Measurements from ENCODE around the gene PRG3.
"Not testable (repeated sequence)": the region's sequence is repeated elsewhere in the genome, so short reads cannot be mapped to it uniquely, and the experiment has no call there.

Gene PRG3

GRCh38 chr11:57408771-57409170 lies 27.8 kb upstream of the PRG3 start:
- DNase-seq (ENCODE audit: low read depth), result no peak

GRCh38 chr11:57407941-57408475 lies 27.1 kb upstream of the PRG3 start:
- DNase-seq (ENCODE audit: low read depth), result no peak

GRCh38 chr11:57407010-57407920 lies 26.3 kb upstream of the PRG3 start:
- no peak for DNase-seq (ENCODE audit: low read depth)

- DNase-seq (ENCODE audit: low read depth), result no peak
Observed at GRCh38 chr11:57406337-57406904, 25.5 kb upstream of the PRG3 start.

- no peak for DNase-seq (ENCODE audit: low read depth)
Observed at GRCh38 chr11:57405271-57405860, 24.4 kb upstream of the PRG3 start.

GRCh38 chr11:57403802-57404147 lies 22.8 kb upstream of the PRG3 start:
- DNase-seq (ENCODE audit: low read depth), result no peak

- DNase-seq (ENCODE audit: low read depth), result not testable (repeated sequence)
Observed at GRCh38 chr11:57403003-57403801, 22.3 kb upstream of the PRG3 start.

- no peak for DNase-seq (ENCODE audit: low read depth)
Observed at GRCh38 chr11:57402188-57403002, 21.4 kb upstream of the PRG3 start.

- DNase-seq (ENCODE audit: low read depth), result no peak
Observed at GRCh38 chr11:57399972-57400578, 19.1 kb upstream of the PRG3 start.

- no peak for DNase-seq (ENCODE audit: low read depth)
Observed at GRCh38 chr11:57399221-57399620, 18.3 kb upstream of the PRG3 start.

GRCh38 chr11:57397394-57397990 lies 16.5 kb upstream of the PRG3 start:
- no peak for DNase-seq (ENCODE audit: low read depth)

GRCh38 chr11:57396744-57397143 lies 15.8 kb upstream of the PRG3 start:
- DNase-seq (ENCODE audit: low read depth), result no peak

GRCh38 chr11:57395905-57396623 lies 15.1 kb upstream of the PRG3 start:
- DNase-seq (ENCODE audit: low read depth), result no peak

- no peak for DNase-seq (ENCODE audit: low read depth)
Observed at GRCh38 chr11:57394203-57394965, 13.4 kb upstream of the PRG3 start.

- no peak for DNase-seq (ENCODE audit: low read depth)
Observed at GRCh38 chr11:57392763-57393105, 11.8 kb upstream of the PRG3 start.

GRCh38 chr11:57392066-57392762 lies 11.3 kb upstream of the PRG3 start:
- no peak for DNase-seq (ENCODE audit: low read depth)

- DNase-seq (ENCODE audit: low read depth), result no peak
Observed at GRCh38 chr11:57391539-57391938, 10.6 kb upstream of the PRG3 start.

- DNase-seq (ENCODE audit: low read depth), result no peak
Observed at GRCh38 chr11:57391111-57391510, 10.2 kb upstream of the PRG3 start.

Data from T follicular helper cell (primary cell).